PC-9 (cell line): ENCODE data around the gene GCNT2. TPM values are rescaled to one million over a fixed set of nuclear protein-coding genes. Genes with fewer than 3 reads are reported as not detected.

Source experiments
- BruUV-seq: library from RNA; stranded (reverse); fragments of 400-500 nt; replicated peaks from 2 replicates; lab custom pipeline; 2021; lab: Mats Ljungman, UMichigan
- CTCF ChIA-PET: fragments of 300-600 bp; sonication (Branson Sonifier 250); formaldehyde crosslinking; loops from one replicate; lab custom pipeline; 2022; ENCODE audit warnings: antibody characterized with exemption; lab: Charles Lee
- POLR2A ChIA-PET: fragments of 300-600 bp; sonication (Branson Sonifier 250); formaldehyde crosslinking; loops from one replicate; lab custom pipeline; 2022; ENCODE audit warnings: antibody characterized with exemption; ENCODE audit not compliant: unreplicated experiment; lab: Charles Lee
- DNase-seq, 2 experiments: peaks; one replicate each; pipeline versions ENCODE4 v3.0.0 to v3.0.0-alpha.2; 2015 to 2022; ENCODE audit warnings: mixed read lengths in 1 of 2
- H2AFZ ChIP-seq: fragments of 200-600 bp; sonication (generic); 2 replicates; pipeline ENCODE4 v1.8.1; 2017; ENCODE audit warnings: antibody characterized with exemption
- H3F3A ChIP-seq: fragments of 200-600 bp; sonication (generic); 2 replicates; pipeline ENCODE4 v1.8.1; 2017; ENCODE audit warnings: antibody characterized with exemption, mild to moderate bottlenecking, low read depth; ENCODE audit not compliant: insufficient read depth
- H3K27ac ChIP-seq: fragments of 200-600 bp; sonication (generic); 2 replicates; pipeline ENCODE4 v1.6.1; 2016; ENCODE audit warnings: mixed run types
- H3K27me3 ChIP-seq: fragments of 200-600 bp; sonication (generic); 2 replicates; pipeline ENCODE4 v1.6.1; 2016; ENCODE audit warnings: low read depth, mixed run types; ENCODE audit not compliant: insufficient read depth
- H3K36me3 ChIP-seq: fragments of 200-600 bp; sonication (generic); 2 replicates; pipeline ENCODE4 v1.6.1; 2016; ENCODE audit warnings: low read depth, mixed run types
- H3K4me1 ChIP-seq: fragments of 200-600 bp; sonication (generic); replicated peaks from 2 replicates; pipeline ENCODE4 v1.6.1; 2016; ENCODE audit warnings: mixed run types; ENCODE audit not compliant: insufficient read depth
- H3K4me2 ChIP-seq: fragments of 200-600 bp; sonication (generic); 2 replicates; pipeline ENCODE4 v1.6.1; 2017; ENCODE audit warnings: mixed run types
- H3K4me3 ChIP-seq: fragments of 200-600 bp; sonication (generic); 2 replicates; pipeline ENCODE4 v1.6.1; 2016; ENCODE audit warnings: mixed run types
- H3K79me2 ChIP-seq: fragments of 200-600 bp; sonication (generic); 2 replicates; pipeline ENCODE4 v1.6.1; 2017; ENCODE audit warnings: low read depth, mixed run types
- H3K9me2 ChIP-seq: fragments of 200-600 bp; sonication (generic); 2 replicates; pipeline ENCODE4 v1.8.1; 2017; ENCODE audit warnings: mild to moderate bottlenecking; ENCODE audit not compliant: insufficient read depth
- H3K9me3 ChIP-seq: fragments of 200-600 bp; sonication (generic); 2 replicates; pipeline ENCODE4 v1.8.1; 2016; ENCODE audit warnings: low read depth; ENCODE audit not compliant: insufficient read depth
- H4K20me1 ChIP-seq: fragments of 200-600 bp; sonication (generic); 2 replicates; pipeline ENCODE4 v1.8.1; 2017; ENCODE audit not compliant: insufficient read depth
- EZH2 ChIP-seq: fragments of 200-600 bp; sonication (generic); IDR thresholded peaks from 2 replicates; pipeline ENCODE4 v1.8.0; 2017; ENCODE audit warnings: antibody characterized with exemption, low read depth
- intact Hi-C: fragments of 100-400 bp; cut with micrococcal nuclease; formaldehyde crosslinking; loops from one replicate; pipeline ENCODE4 v1.10.0; 2022; ENCODE audit not compliant: unreplicated experiment
- total RNA-seq: library from RNA; stranded (reverse); gene quantifications from 2 replicates; pipeline ENCODE4 v1.2.3, GENCODE V29; 2021
- TF ChIP-seq, protein P1 (sequence below): fragments of 200-600 bp; sonication (generic); conservative IDR thresholded peaks from 2 replicates; pipeline ENCODE4 v1.6.1; 2017; ENCODE audit warnings: mixed run types, antibody characterized with exemption, mild to moderate bottlenecking, moderate library complexity

Gene GCNT2
- total RNA-seq, 1 experiment from 2014 or later, result 35.7 TPM

DNA sequence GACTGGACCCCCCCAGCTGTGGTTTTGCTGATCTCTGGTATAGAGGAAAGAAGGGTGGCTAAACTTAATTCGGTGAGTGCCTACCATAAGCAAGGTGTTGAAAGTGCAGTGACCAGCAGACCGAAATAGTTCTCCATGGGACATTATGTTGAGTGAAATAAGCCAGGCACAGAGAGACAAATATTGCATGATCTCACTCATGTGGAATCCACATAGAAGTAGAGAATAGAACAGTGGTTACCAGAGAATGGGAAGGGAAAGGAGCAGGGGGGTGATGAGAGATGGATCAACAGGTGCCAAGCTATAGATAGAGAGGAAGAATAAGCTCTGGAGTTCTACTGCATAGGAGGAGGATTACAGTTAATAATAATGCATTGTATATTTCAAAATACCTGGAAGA is 9.7 kb upstream of the GCNT2 start:
- Histone ChIP-seq H3K9me2 (no peaks in the 10 kb centered on the region), H2AFZ (no peak overlapping the region), H3K4me1 (peaks cover 10% of the 10 kb centered on the region; the same call in 1 of the 2 replicates), H3F3A (no peaks in the 10 kb centered on the region), H3K36me3 (no peaks in the 10 kb centered on the region), H3K9me3 (no peaks in the 10 kb centered on the region), H3K27me3 (no peaks in the 10 kb centered on the region), H3K4me2 (no peak overlapping the region), H3K79me2 (no peaks in the 10 kb centered on the region), H3K27ac (no peak overlapping the region), H3K4me3 (no peak overlapping the region), H4K20me1 (no peaks in the 10 kb centered on the region)
- TF ChIP-seq EZH2, result no peak
- intact Hi-C loops, result loop anchor here (2.0 to 10.0 kb wide), 2 partner anchors 213 to 247 kb away; partner anchors contain the start of gene TMEM14C
- DNase-seq, result no peak
- POLR2A ChIA-PET, result interaction anchor here (0.7 to 1.1 kb wide), 3 partner anchors 9 to 209 kb away, joined by 3 to 4 read pairs (median 4); no protein-coding TSS in a partner anchor
- CTCF ChIA-PET, result interaction anchor here (0.9 to 1.1 kb wide), 2 partner anchors 53 to 289 kb away, joined by 3 to 4 read pairs; no protein-coding TSS in a partner anchor
- no TSS peak for BruUV-seq

DNA sequence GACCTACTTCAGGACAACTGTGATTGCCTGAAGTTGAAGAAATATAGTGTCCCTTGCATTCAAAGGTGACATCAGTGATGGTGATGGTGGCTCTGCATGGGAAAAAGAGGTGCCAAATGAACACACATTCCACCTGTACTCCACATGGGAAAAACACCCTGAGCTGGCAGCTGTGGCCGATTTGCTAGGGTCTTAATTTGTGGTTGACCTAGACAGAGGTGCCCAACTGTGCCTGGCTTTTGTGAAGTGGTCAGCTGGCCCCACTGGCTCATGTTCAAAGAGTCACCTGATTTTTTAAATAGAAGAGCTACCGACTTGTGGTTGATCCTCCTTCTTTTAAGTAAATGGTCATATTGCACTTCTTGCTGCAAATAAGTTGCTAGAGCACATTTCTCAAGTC is 7.6 kb upstream of the GCNT2 start:
- no peak for DNase-seq
- CTCF ChIA-PET, result no interaction called here
- intact Hi-C loops, result loop anchor here (10.0 kb wide), 1 partner anchor 211 kb away; the partner anchor contains the start of gene TMEM14C

DNA sequence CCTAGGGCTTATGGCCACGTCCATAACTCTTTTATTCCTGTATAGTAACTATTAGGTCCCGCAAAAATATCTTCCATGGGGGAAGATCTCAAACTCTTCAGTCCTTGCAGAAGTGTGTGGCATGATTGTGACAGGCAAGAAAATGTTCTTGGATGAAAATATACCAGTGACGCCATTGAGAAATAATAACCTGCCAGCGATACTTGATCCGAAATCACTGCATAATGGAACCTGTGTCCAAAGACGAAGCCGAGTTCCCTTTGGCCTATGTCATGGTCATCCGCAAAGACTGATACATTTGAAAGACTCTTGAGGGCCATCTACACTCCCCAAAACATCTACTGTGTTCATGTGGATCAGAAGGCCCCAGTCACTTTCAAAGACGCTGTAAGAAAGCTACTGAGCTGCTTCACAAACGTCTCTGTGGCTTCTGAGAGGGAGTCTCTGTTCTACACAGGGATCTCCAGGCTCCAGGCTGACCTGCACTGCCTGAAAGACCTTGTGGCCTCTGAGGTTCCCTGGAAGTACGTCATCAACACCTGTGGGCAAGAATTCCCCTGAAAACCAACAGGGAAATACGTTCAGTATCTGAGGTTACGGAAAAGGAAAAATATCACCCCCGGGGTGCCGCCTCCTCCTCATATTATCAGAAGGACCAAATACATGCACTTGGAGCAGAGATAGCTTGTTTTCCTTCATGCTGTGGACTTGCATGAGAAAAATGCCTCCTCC is 6.9 kb upstream of the GCNT2 start:
- Histone ChIP-seq H3K79me2 (no peaks in the 10 kb centered on the region), H3K4me3 (no peak overlapping the region), H3K27ac (no peak overlapping the region), H3K36me3 (no peaks in the 10 kb centered on the region), H4K20me1 (no peaks in the 10 kb centered on the region), H3K27me3 (no peaks in the 10 kb centered on the region), H3K4me1 (peaks cover 24% of the 10 kb centered on the region), H3F3A (peaks cover 13% of the 10 kb centered on the region), H3K4me2 (no peak overlapping the region), H2AFZ (no peak overlapping the region), H3K9me3 (no peaks in the 10 kb centered on the region), H3K9me2 (no peaks in the 10 kb centered on the region)
- TF ChIP-seq, protein P1, sequence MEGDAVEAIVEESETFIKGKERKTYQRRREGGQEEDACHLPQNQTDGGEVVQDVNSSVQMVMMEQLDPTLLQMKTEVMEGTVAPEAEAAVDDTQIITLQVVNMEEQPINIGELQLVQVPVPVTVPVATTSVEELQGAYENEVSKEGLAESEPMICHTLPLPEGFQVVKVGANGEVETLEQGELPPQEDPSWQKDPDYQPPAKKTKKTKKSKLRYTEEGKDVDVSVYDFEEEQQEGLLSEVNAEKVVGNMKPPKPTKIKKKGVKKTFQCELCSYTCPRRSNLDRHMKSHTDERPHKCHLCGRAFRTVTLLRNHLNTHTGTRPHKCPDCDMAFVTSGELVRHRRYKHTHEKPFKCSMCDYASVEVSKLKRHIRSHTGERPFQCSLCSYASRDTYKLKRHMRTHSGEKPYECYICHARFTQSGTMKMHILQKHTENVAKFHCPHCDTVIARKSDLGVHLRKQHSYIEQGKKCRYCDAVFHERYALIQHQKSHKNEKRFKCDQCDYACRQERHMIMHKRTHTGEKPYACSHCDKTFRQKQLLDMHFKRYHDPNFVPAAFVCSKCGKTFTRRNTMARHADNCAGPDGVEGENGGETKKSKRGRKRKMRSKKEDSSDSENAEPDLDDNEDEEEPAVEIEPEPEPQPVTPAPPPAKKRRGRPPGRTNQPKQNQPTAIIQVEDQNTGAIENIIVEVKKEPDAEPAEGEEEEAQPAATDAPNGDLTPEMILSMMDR, result no peak
- no peak for TF ChIP-seq EZH2
- DNase-seq, result no peak
- CTCF ChIA-PET, result no interaction called here
- POLR2A ChIA-PET, result interaction anchor here (0.7 kb wide), 1 partner anchor 14 kb away, joined by 3 read pairs; no protein-coding TSS in a partner anchor
- no TSS peak for BruUV-seq
- intact Hi-C loops, result loop anchor here (10.0 kb wide), 1 partner anchor 211 kb away; the partner anchor contains the start of gene TMEM14C

More for the DNA sequence above, 7.6 kb upstream of the GCNT2 start:
- H4K20me1 ChIP-seq, result no peaks in the 10 kb centered on the region
- H2AFZ ChIP-seq, result no peak overlapping the region
- H3K9me3 ChIP-seq, result no peaks in the 10 kb centered on the region
- H3K27ac ChIP-seq, result no peak overlapping the region
- H3K4me2 ChIP-seq, result no peak overlapping the region
- no peaks in the 10 kb centered on the region for H3K36me3 ChIP-seq
- H3K79me2 ChIP-seq, result no peaks in the 10 kb centered on the region
- POLR2A ChIA-PET, result no interaction called here
- no peaks in the 10 kb centered on the region for H3K9me2 ChIP-seq
- H3K4me1 ChIP-seq, result peaks cover 17% of the 10 kb centered on the region
- no peaks in the 10 kb centered on the region for H3K27me3 ChIP-seq
- no peak for TF ChIP-seq EZH2
- TF ChIP-seq, protein P1, result no peak
- no TSS peak for BruUV-seq
- H3K4me3 ChIP-seq, result no peak overlapping the region
- peaks cover 7% of the 10 kb centered on the region; the same call in 1 of the 2 replicates for H3F3A ChIP-seq
